GM23338 (cell line): ENCODE results near the gene AP5S1. TPM values are rescaled to one million over a fixed set of nuclear protein-coding genes. Genes with fewer than 3 reads are reported as not detected.
A peak's percentile ranks its signal among the peaks of the same experiment; 100 is the strongest.

Experiments used
- ATAC-seq: fragments of 200-7000 bp; cut with Tn5 transposase; 3 replicates; pipeline ENCODE4 v1.9.1; 2020
- DNase-seq: peaks from one replicate; pipeline ENCODE4 v3.0.0-alpha.2; 2015; ENCODE audit warnings: low spot score
- H2AFZ ChIP-seq: fragments of 200-600 bp; sonication (generic); 2 replicates; pipeline ENCODE4 v1.8.0; 2016; ENCODE audit warnings: antibody characterized with exemption, mild to moderate bottlenecking, moderate library complexity
- H3F3A ChIP-seq: fragments of 200-600 bp; sonication (generic); replicated peaks from 2 replicates; pipeline ENCODE4 v1.8.0; 2017; ENCODE audit warnings: antibody characterized with exemption, mixed run types, low read depth
- H3K27ac ChIP-seq: fragments of 200-600 bp; sonication (generic); 2 replicates; pipeline ENCODE4 v1.6.1; 2016; ENCODE audit warnings: low read depth
- H3K27me3 ChIP-seq: fragments of 200-600 bp; sonication (generic); 2 replicates; pipeline ENCODE4 v1.8.0; 2016; ENCODE audit warnings: mild to moderate bottlenecking, mixed run types, moderate library complexity; ENCODE audit not compliant: insufficient read depth
- H3K36me3 ChIP-seq: fragments of 200-600 bp; sonication (generic); 2 replicates; pipeline ENCODE4 v1.8.0; 2016; ENCODE audit warnings: mild to moderate bottlenecking; ENCODE audit not compliant: insufficient read depth
- H3K4me1 ChIP-seq: fragments of 200-600 bp; sonication (generic); 2 replicates; pipeline ENCODE4 v1.8.0; 2016; ENCODE audit warnings: mild to moderate bottlenecking, moderate library complexity; ENCODE audit not compliant: insufficient read depth
- H3K4me2 ChIP-seq: fragments of 200-600 bp; sonication (generic); 2 replicates; pipeline ENCODE4 v1.7.1; 2017; ENCODE audit warnings: mixed run types
- H3K4me3 ChIP-seq: fragments of 200-600 bp; sonication (generic); 2 replicates; pipeline ENCODE4 v1.6.1; 2016; ENCODE audit warnings: mixed run types
- H3K79me2 ChIP-seq: fragments of 200-600 bp; sonication (generic); replicated peaks from 2 replicates; pipeline ENCODE4 v1.8.0; 2017; ENCODE audit warnings: mild to moderate bottlenecking; ENCODE audit not compliant: insufficient read depth
- H3K9me2 ChIP-seq: fragments of 200-600 bp; sonication (generic); 2 replicates; pipeline ENCODE4 v1.8.0; 2017; ENCODE audit not compliant: insufficient read depth
- H4K20me1 ChIP-seq: fragments of 200-600 bp; sonication (generic); replicated peaks from 2 replicates; pipeline ENCODE4 v1.8.0; 2017; ENCODE audit warnings: mild to moderate bottlenecking; ENCODE audit not compliant: insufficient read depth
- H3K27ac Mint-ChIP-seq: 2 replicates; pipeline ENCODE4 v1.8.0; 2020; ENCODE audit warnings: inconsistent platforms, mild to moderate bottlenecking, moderate library complexity, mixed read lengths
- H3K27me3 Mint-ChIP-seq: 3 replicates; pipeline ENCODE4 v1.8.0; 2022; ENCODE audit warnings: low read depth, mild to moderate bottlenecking, moderate library complexity, mixed read lengths, inconsistent platforms; ENCODE audit not compliant: insufficient read depth, poor library complexity
- H3K36me3 Mint-ChIP-seq: 3 replicates; pipeline ENCODE4 v1.8.0; 2021; ENCODE audit warnings: low read depth, mild to moderate bottlenecking, inconsistent platforms, moderate library complexity, mixed read lengths
- H3K4me1 Mint-ChIP-seq: 3 replicates; pipeline ENCODE4 v1.8.0; 2020; ENCODE audit warnings: mild to moderate bottlenecking, inconsistent platforms, mixed read lengths
- H3K4me3 Mint-ChIP-seq: 3 replicates; pipeline ENCODE4 v1.8.0; 2021; ENCODE audit warnings: moderate library complexity, mild to moderate bottlenecking, inconsistent platforms, mixed read lengths
- H3K9me3 Mint-ChIP-seq: 3 replicates; pipeline ENCODE4 v1.8.0; 2020; ENCODE audit warnings: moderate library complexity, mild to moderate bottlenecking, inconsistent platforms, mixed read lengths
- CREB1 ChIP-seq: fragments of 250-450 bp; sonication (Bioruptor Pico); IDR thresholded peaks from 2 replicates; pipeline ENCODE4 v1.5.0; 2020; ENCODE audit warnings: low read depth, mild to moderate bottlenecking, moderate library complexity
- CTCF ChIP-seq, 2 experiments: fragments of 200-600 bp in 1 of 2; sonication (generic) in 1 of 2; conservative IDR thresholded peaks; 2 replicates each; pipeline versions ENCODE4 v1.5.1 to v1.6.1; 2016 to 2017; ENCODE audit warnings: antibody characterized with exemption in 2 of 2, low read depth in 2 of 2, mild to moderate bottlenecking in 2 of 2, moderate library complexity in 1 of 2
- ETS1 ChIP-seq: IDR thresholded peaks from 2 replicates; pipeline ENCODE4 v1.6.1; 2016; ENCODE audit warnings: antibody characterized with exemption
- EZH2 ChIP-seq: fragments of 200-600 bp; sonication (generic); IDR thresholded peaks from one replicate; pipeline ENCODE4 v1.8.0; 2017; ENCODE audit warnings: antibody characterized with exemption, mild to moderate bottlenecking, low read depth; ENCODE audit not compliant: unreplicated experiment
- JUNB ChIP-seq: IDR thresholded peaks from one replicate; pipeline ENCODE4 v1.6.1; 2016; ENCODE audit warnings: antibody characterized with exemption; ENCODE audit not compliant: unreplicated experiment
- NANOG ChIP-seq: IDR thresholded peaks from 2 replicates; pipeline ENCODE4 v1.6.1; 2016; ENCODE audit warnings: antibody characterized with exemption, borderline replicate concordance
- POLR2AphosphoS5 ChIP-seq: IDR thresholded peaks from 2 replicates; pipeline ENCODE4 v1.6.1; 2016; ENCODE audit warnings: antibody characterized with exemption, low read depth
- REST ChIP-seq: IDR thresholded peaks from one replicate; pipeline ENCODE4 v1.6.1; 2018; ENCODE audit warnings: antibody characterized with exemption; ENCODE audit not compliant: unreplicated experiment
- STAT1 ChIP-seq: IDR thresholded peaks from one replicate; pipeline ENCODE4 v1.6.1; 2016; ENCODE audit warnings: antibody characterized with exemption; ENCODE audit not compliant: unreplicated experiment
- ZNF114 ChIP-seq: fragments of 250-450 bp; sonication (Bioruptor Pico); IDR thresholded peaks from 2 replicates; pipeline ENCODE4 v1.5.0; 2020; ENCODE audit warnings: mild to moderate bottlenecking, moderate library complexity
- ZNF331 ChIP-seq: fragments of 250-450 bp; sonication (Bioruptor Pico); IDR thresholded peaks from 2 replicates; pipeline ENCODE4 v1.5.0; 2020; ENCODE audit warnings: low read depth, mild to moderate bottlenecking, moderate library complexity
- polyA plus RNA-seq: library from polyadenylated mRNA; unstranded; fragments of >200 nt; fragmentation: Nextera tagmentation; extraction: Ambion mirVana; gene quantifications from 2 replicates; pipeline ENCODE4 v1.2.1, GENCODE V29; 2016
- total RNA-seq: library from RNA; depleted of rRNA; stranded (reverse); fragments of >200 nt; shearing (Covaris generic); gene quantifications from 2 replicates; pipeline ENCODE4 v1.2.3, GENCODE V29; 2014

Gene AP5S1
- total and polyA plus RNA-seq, 2 experiments from 2014 or later: 1.8 to 2.8 TPM

- H3K4me2 ChIP-seq: peak overlapping the region; percentile 94
- peaks cover 13% of the 10 kb centered on the region for H3K4me1 Mint-ChIP-seq
- peaks cover 32% of the 10 kb centered on the region for H3K27me3 Mint-ChIP-seq
- peaks cover 44% of the 10 kb centered on the region for H3K27me3 ChIP-seq
- H3K4me3 ChIP-seq: peak overlapping the region; percentile 88
- no peaks in the 10 kb centered on the region for H3K9me3 Mint-ChIP-seq
- H3K27ac ChIP-seq: no peak overlapping the region
- DNase-seq (peak; percentile 70), ATAC-seq (peak; percentile 42)
- no peak overlapping the region for H3K27ac Mint-ChIP-seq
- H3K36me3 Mint-ChIP-seq: no peaks in the 10 kb centered on the region
- peaks cover 12% of the 10 kb centered on the region; the same call in 1 of the 2 replicates for H3F3A ChIP-seq
- H2AFZ ChIP-seq: peak overlapping the region; percentile 99
- H4K20me1 ChIP-seq: peaks cover 3% of the 10 kb centered on the region
- no peaks in the 10 kb centered on the region for H3K79me2 ChIP-seq
- H3K4me1 ChIP-seq: peaks cover 7% of the 10 kb centered on the region; the same call in 1 of the 2 replicates
- TF ChIP-seq ETS1 (0 out of 2 replicates have a peak, but pooled peaks have one; percentile 19), STAT1 (no peak)
- H3K9me2 ChIP-seq: no peaks in the 10 kb centered on the region
- no peaks in the 10 kb centered on the region for H3K36me3 ChIP-seq
- H3K4me3 Mint-ChIP-seq: peak overlapping the region; percentile 77
Observed at GRCh38 chr20:3777381-3777715, 43.0 kb upstream of the AP5S1 start.

- Histone ChIP-seq H3K4me3 (peak overlapping the region; percentile 88), H4K20me1 (peaks cover 7% of the 10 kb centered on the region), H3K36me3 (no peaks in the 10 kb centered on the region), H2AFZ (peak overlapping the region; percentile 99), H3K27ac (no peak overlapping the region), H3F3A (peaks cover 12% of the 10 kb centered on the region; the same call in 1 of the 2 replicates), H3K79me2 (no peaks in the 10 kb centered on the region), H3K4me1 (peaks cover 9% of the 10 kb centered on the region; the same call in 1 of the 2 replicates), H3K9me2 (no peaks in the 10 kb centered on the region), H3K27me3 (peaks cover 44% of the 10 kb centered on the region), H3K4me2 (peak overlapping the region; percentile 94)
- Mint-ChIP-seq H3K27me3 (peaks cover 32% of the 10 kb centered on the region), H3K36me3 (no peaks in the 10 kb centered on the region), H3K9me3 (no peaks in the 10 kb centered on the region), H3K4me1 (peaks cover 20% of the 10 kb centered on the region), H3K27ac (no peak overlapping the region), H3K4me3 (peak overlapping the region; percentile 77)
- ATAC-seq (peak; percentile 77), DNase-seq (peak; percentile 85)
- TF ChIP-seq ZNF331: no peak
- no peak for TF ChIP-seq CREB1 (CRISPR knock-in tag)
- TF ChIP-seq POLR2AphosphoS5: peak; percentile 82
Observed at GRCh38 chr20:3777716-3778629, 42.4 kb upstream of the AP5S1 start.

- peaks cover 13% of the 10 kb centered on the region; the same call in 1 of the 2 replicates for H3K4me1 ChIP-seq
- Mint-ChIP-seq H3K36me3 (no peaks in the 10 kb centered on the region), H3K27ac (no peak overlapping the region), H3K9me3 (no peaks in the 10 kb centered on the region), H3K4me1 (peaks cover 26% of the 10 kb centered on the region), H3K27me3 (peaks cover 32% of the 10 kb centered on the region), H3K4me3 (peak overlapping the region; percentile 77; the same call in 2 of the 3 replicates)
- no peak overlapping the region for H3K27ac ChIP-seq
- H3K27me3 ChIP-seq: peaks cover 44% of the 10 kb centered on the region
- peaks cover 13% of the 10 kb centered on the region for H4K20me1 ChIP-seq
- ATAC-seq (no peak), DNase-seq (peak; percentile 25)
- H3K9me2 ChIP-seq: no peaks in the 10 kb centered on the region
- H2AFZ ChIP-seq: no peak overlapping the region
- H3F3A ChIP-seq: peaks cover 12% of the 10 kb centered on the region; the same call in 1 of the 2 replicates
- H3K79me2 ChIP-seq: no peaks in the 10 kb centered on the region
- no peaks in the 10 kb centered on the region for H3K36me3 ChIP-seq
- H3K4me2 ChIP-seq: peak overlapping the region; percentile 94
- peak overlapping the region; percentile 88 for H3K4me3 ChIP-seq
- TF ChIP-seq CREB1 (CRISPR knock-in tag): no peak
- no peak for TF ChIP-seq POLR2AphosphoS5
- no peak for TF ChIP-seq JUNB
- no peak for TF ChIP-seq NANOG
- TF ChIP-seq STAT1: no peak
- no peak for TF ChIP-seq ZNF114 (CRISPR knock-in tag)
- TF ChIP-seq EZH2: no peak
- TF ChIP-seq CTCF (conservative IDR thresholded peaks at IDR 0.05; ENCODE audit: low read depth in 2 of 2): no peak
- no peak for TF ChIP-seq REST
Observed at GRCh38 chr20:3778976-3779375, 41.4 kb upstream of the AP5S1 start.
